Measurements from ENCODE around the gene ODF2. TPM values are rescaled to one million over a fixed set of nuclear protein-coding genes. Genes with fewer than 3 reads are reported as not detected.
"Not testable (repeated sequence)": the region's sequence is repeated elsewhere in the genome, so short reads cannot be mapped to it uniquely, and the experiment has no call there.

ODF2 gene
- total and polyA plus RNA-seq, 2 of the 8 experiments (the other 6 are each of a cell fraction or from before 2014, with no cell fraction given), result 5.6 to 17.9 TPM

DNA sequence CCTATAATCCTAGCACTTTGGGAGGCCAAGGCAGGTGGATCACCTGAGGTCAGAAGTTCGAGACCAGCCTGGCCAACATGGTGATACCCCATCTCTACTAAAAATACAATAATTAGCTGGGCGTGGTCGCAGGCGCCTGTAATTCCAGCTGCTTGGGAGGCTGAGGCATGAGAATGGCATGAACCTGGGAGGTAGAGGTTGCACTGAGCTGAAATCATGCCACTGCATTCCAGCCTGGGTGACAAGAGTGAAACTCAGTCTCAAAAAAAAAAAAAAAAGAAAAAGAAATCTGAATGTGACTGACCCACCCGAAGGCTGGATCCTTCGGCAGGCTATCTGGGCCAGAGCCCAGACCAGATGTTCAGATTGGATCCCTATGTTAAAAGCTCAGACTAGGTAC is 32.5 kb upstream of the ODF2 start:
- H3K23ac ChIP-seq (ENCODE audit: insufficient read length); H2AFZ ChIP-seq (ENCODE audit: low read length); H3K79me1 ChIP-seq (ENCODE audit: low read depth, low read length); FAIRE-seq; H3K4me1 ChIP-seq (replicated peaks in 1 of 4; ENCODE audit: control insufficient read depth in 3 of 4, insufficient read depth in 4 of 4, low read length in 3 of 4); H2AK5ac ChIP-seq (ENCODE audit: low read depth, low read length); H4K5ac ChIP-seq (ENCODE audit: insufficient read length, low read depth, low read length); H2BK5ac ChIP-seq (ENCODE audit: low read depth, low read length); H2BK12ac ChIP-seq (ENCODE audit: low read depth, low read length); H3K27ac ChIP-seq (ENCODE audit: low read depth, low read length); H4K8ac ChIP-seq (ENCODE audit: extremely low read depth, insufficient read depth, low read length); H2BK20ac ChIP-seq (ENCODE audit: low read length); H4K20me1 ChIP-seq (replicated peaks in 1 of 2; ENCODE audit: control insufficient read depth in 1 of 2, insufficient read depth in 2 of 2, low read length in 2 of 2); H3K18ac ChIP-seq (ENCODE audit: extremely low read depth, low read length); H3K4me3 ChIP-seq (ENCODE audit: extremely low read depth in 1 of 4, insufficient read depth in 2 of 4, low read depth in 3 of 4, low read length in 4 of 4); H3K4me2 ChIP-seq (ENCODE audit: insufficient read depth in 1 of 2, low read depth in 2 of 2, low read length in 2 of 2); H3K56ac ChIP-seq (replicated peaks; ENCODE audit: insufficient read length, low read depth, low read length); DNase-seq (ENCODE audit: low read depth in 1 of 2, low spot score in 2 of 2); H2BK120ac ChIP-seq (replicated peaks; ENCODE audit: low read depth, low read length); H3K9me3 ChIP-seq (ENCODE audit: insufficient read depth in 2 of 2, low read depth in 1 of 2, low read length in 1 of 2); H2BK15ac ChIP-seq (ENCODE audit: low read length); H3K79me2 ChIP-seq (ENCODE audit: control insufficient read depth in 1 of 2, insufficient read depth in 2 of 2, low read length in 2 of 2); H3K23me2 ChIP-seq (ENCODE audit: low read depth, low read length); H3K9ac ChIP-seq (replicated peaks in 1 of 4; ENCODE audit: extremely low read depth in 1 of 4, low read depth in 3 of 4, low read length in 3 of 4); H4K91ac ChIP-seq (replicated peaks; ENCODE audit: insufficient read length, low read length); H3K14ac ChIP-seq (ENCODE audit: insufficient read length); H3K4ac ChIP-seq (replicated peaks; ENCODE audit: insufficient read length, low read depth, low read length); H3K36me3 ChIP-seq (ENCODE audit: control insufficient read depth in 2 of 4, insufficient read depth in 4 of 4, low read length in 3 of 4): not testable (repeated sequence)
- ChIA-PET CTCF (ENCODE audit: partially characterized antibody) (interaction anchor here (0.7 to 2.6 kb wide), 7 partner anchors 9 to 59 kb away, joined by 3 to 11 read pairs (median 3); no protein-coding TSS in a partner anchor), POLR2A (ENCODE audit: partially characterized antibody) (interaction anchor here (0.6 to 1.3 kb wide), 2 partner anchors 33 to 69 kb away, joined by 3 read pairs; no protein-coding TSS in a partner anchor)
- peaks cover 5 to 39% (median 31%) of the 10 kb centered on the region in 4 experiments; a peak in 6 of 7 replicates for H3K27me3 ChIP-seq (replicated peaks in 1 of 4; ENCODE audit: control insufficient read depth in 3 of 4, extremely low read depth in 1 of 4, insufficient read depth in 3 of 4, low read length in 3 of 4)
- 84% methylated on average over 4 of the region's 6 CpGs; no CpG with 5 or more reads in 1 of the 2 experiments for WGBS, 2 experiments (ENCODE audit: extremely low coverage in 1 of 2, insufficient coverage in 1 of 2, insufficient read length in 1 of 2, insufficient replicate concordance in 2 of 2, low coverage in 1 of 2, low lambda C conversion rate in 2 of 2, missing lambda C conversion rate in 1 of 2)

All from H1 (cell line).